ENCODE results near the gene GDAP1L1.

DNA sequence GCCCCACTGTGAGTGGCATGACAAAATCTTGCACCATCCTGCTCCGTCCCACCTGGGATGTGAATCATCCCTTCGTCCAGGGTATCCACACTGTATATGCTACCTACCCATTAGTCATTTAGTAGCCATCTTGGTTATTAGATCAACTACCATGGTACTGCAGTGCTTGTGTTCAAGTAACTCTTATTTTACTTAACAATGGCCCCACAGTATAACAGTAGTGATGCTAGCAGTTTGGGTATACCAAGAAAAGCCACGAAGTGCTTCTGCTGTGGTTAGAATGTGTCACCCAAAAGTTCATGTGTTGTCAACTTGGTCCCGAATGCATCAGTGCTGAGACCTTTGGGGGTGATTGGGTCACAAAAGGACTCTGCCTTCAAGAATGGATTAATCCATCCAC is 48.2 kb upstream of the GDAP1L1 start:
- TF ChIP-seq, protein P1, sequence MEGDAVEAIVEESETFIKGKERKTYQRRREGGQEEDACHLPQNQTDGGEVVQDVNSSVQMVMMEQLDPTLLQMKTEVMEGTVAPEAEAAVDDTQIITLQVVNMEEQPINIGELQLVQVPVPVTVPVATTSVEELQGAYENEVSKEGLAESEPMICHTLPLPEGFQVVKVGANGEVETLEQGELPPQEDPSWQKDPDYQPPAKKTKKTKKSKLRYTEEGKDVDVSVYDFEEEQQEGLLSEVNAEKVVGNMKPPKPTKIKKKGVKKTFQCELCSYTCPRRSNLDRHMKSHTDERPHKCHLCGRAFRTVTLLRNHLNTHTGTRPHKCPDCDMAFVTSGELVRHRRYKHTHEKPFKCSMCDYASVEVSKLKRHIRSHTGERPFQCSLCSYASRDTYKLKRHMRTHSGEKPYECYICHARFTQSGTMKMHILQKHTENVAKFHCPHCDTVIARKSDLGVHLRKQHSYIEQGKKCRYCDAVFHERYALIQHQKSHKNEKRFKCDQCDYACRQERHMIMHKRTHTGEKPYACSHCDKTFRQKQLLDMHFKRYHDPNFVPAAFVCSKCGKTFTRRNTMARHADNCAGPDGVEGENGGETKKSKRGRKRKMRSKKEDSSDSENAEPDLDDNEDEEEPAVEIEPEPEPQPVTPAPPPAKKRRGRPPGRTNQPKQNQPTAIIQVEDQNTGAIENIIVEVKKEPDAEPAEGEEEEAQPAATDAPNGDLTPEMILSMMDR (IDR thresholded peaks at IDR 0.05; ENCODE audit: borderline replicate concordance, extremely low read depth, low read length, poor library complexity, severe bottlenecking) = no peak
- no peak for TF ChIP-seq EZH2 (IDR thresholded peaks at IDR 0.05; ENCODE audit: borderline replicate concordance, low read depth, low read length, severe bottlenecking)
